K562 (cell line): Measurements from ENCODE around the gene PPOX. TPM values are rescaled to one million over a fixed set of nuclear protein-coding genes. Genes with fewer than 3 reads are reported as not detected.
A peak's percentile ranks its signal among the peaks of the same experiment; 100 is the strongest.

Experiments used
- GTF2A2 ChIP-seq: IDR thresholded peaks from 2 replicates; pipeline ENCODE4 v1.6.1; 2016; ENCODE audit warnings: mild to moderate bottlenecking, missing genetic modification characterization, missing compliant biosample characterization
- HMGN3 ChIP-seq: IDR thresholded peaks from 2 replicates; pipeline ENCODE4 v1.6.1; 2011; ENCODE audit warnings: borderline replicate concordance, low read depth, mild to moderate bottlenecking, mixed read lengths, low read length; ENCODE audit not compliant: insufficient read length; ENCODE audit errors: extremely low read depth
- HNRNPUL1 ChIP-seq: fragments of 200-400 bp; formaldehyde crosslinking; IDR thresholded peaks from 2 replicates; pipeline ENCODE4 v1.6.1; 2017; ENCODE audit warnings: low read length
- JUNB ChIP-seq: fragments of 450-650 bp; formaldehyde crosslinking; conservative IDR thresholded peaks from 2 replicates; pipeline ENCODE4 v1.4.0; 2020; ENCODE audit warnings: mild to moderate bottlenecking
- NKRF ChIP-seq: fragments of 450-650 bp; IDR thresholded peaks from 2 replicates; pipeline ENCODE4 v1.6.1; 2016; ENCODE audit warnings: borderline replicate concordance
- XRCC5 ChIP-seq: fragments of 200-400 bp; formaldehyde crosslinking; IDR thresholded peaks from 2 replicates; pipeline ENCODE4 v1.6.1; 2017; ENCODE audit warnings: low read depth, mild to moderate bottlenecking, low read length
- ZNF134 ChIP-seq: fragments of 250-450 bp; sonication (Bioruptor Pico); conservative IDR thresholded peaks from 2 replicates; pipeline ENCODE4 v1.4.0; 2020
- polyA plus RNA-seq, 8 experiments: library from polyadenylated mRNA; depleted of rRNA in 4 of 8; stranded (reverse) in 5 of 8; unstranded in 3 of 8; fragments of >200 nt; fragmentation: Nextera tagmentation in 2 of 8; fragmentation: Illumina TruSeq in 1 of 8; extraction: Ambion mirVana in 2 of 8; extraction: Trizol in 1 of 8; gene quantifications; 2 replicates each; pipeline versions ENCODE4 v1.2.1 to v1.2.3, GENCODE V29; 2011 to 2014; ENCODE audit warnings: inconsistent platforms in 1 of 8, missing spikeins in 1 of 8
- total RNA-seq, 7 experiments: library from RNA; depleted of rRNA in 6 of 7; stranded (reverse); fragments of >200 nt in 6 of 7; fragmentation: Illumina TruSeq in 2 of 7; extraction: Trizol in 2 of 7; gene quantifications; 2 replicates each; pipeline versions ENCODE4 v1.2.1 to v1.2.3, GENCODE V29; 2011 to 2021; ENCODE audit warnings: low replicate concordance in 1 of 7
- TF ChIP-seq, protein P1 (sequence below): fragments of 250-450 bp; sonication (Bioruptor Pico); IDR thresholded peaks from 2 replicates; pipeline ENCODE4 v1.4.0; 2020; ENCODE audit warnings: mild to moderate bottlenecking
- TF ChIP-seq, protein P2 (sequence below): sonication (generic); formaldehyde crosslinking; IDR thresholded peaks from 2 replicates; pipeline ENCODE4 v1.8.0; 2022; ENCODE audit warnings: missing genetic modification reagents, mild to moderate bottlenecking, borderline replicate concordance

The PPOX gene
- total and polyA plus RNA-seq, 9 of the 15 experiments (the other 6 are each of a cell fraction or from before 2014, with no cell fraction given): 17.0 to 57.1 (median 38.9) TPM

GRCh38 chr1:161117759-161118581, 48.3 kb upstream of the PPOX start, which contains the start of the genes NIT1 and PFDN2 (continued):
- TF ChIP-seq, protein P1, sequence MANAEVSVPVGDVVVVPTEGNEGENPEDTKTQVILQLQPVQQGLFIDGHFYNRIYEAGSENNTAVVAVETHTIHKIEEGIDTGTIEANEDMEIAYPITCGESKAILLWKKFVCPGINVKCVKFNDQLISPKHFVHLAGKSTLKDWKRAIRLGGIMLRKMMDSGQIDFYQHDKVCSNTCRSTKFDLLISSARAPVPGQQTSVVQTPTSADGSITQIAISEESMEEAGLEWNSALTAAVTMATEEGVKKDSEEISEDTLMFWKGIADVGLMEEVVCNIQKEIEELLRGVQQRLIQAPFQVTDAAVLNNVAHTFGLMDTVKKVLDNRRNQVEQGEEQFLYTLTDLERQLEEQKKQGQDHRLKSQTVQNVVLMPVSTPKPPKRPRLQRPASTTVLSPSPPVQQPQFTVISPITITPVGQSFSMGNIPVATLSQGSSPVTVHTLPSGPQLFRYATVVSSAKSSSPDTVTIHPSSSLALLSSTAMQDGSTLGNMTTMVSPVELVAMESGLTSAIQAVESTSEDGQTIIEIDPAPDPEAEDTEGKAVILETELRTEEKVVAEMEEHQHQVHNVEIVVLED (CRISPR knock-in tag): peak; percentile 62
- TF ChIP-seq JUNB (CRISPR knock-in tag) (no peak), HMGN3 (peak; percentile 85), XRCC5 (0 out of 2 replicates have a peak, but pooled peaks have one; percentile 2), NKRF (peak; percentile 98), HNRNPUL1 (no peak), GTF2A2 (tag) (no peak), ZNF134 (CRISPR knock-in tag) (no peak)
- TF ChIP-seq, protein P2, sequence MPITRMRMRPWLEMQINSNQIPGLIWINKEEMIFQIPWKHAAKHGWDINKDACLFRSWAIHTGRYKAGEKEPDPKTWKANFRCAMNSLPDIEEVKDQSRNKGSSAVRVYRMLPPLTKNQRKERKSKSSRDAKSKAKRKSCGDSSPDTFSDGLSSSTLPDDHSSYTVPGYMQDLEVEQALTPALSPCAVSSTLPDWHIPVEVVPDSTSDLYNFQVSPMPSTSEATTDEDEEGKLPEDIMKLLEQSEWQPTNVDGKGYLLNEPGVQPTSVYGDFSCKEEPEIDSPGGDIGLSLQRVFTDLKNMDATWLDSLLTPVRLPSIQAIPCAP (CRISPR knock-in tag): no peak
